Medulla oblongata (tissue), 1 donor: ENCODE measurements around the gene KIF12.

Source experiments
- DNase-seq: peaks from one replicate; pipeline ENCODE4 v3.0.0-alpha.2; 2015; ENCODE audit errors: extremely low spot score

KIF12 gene

DNA sequence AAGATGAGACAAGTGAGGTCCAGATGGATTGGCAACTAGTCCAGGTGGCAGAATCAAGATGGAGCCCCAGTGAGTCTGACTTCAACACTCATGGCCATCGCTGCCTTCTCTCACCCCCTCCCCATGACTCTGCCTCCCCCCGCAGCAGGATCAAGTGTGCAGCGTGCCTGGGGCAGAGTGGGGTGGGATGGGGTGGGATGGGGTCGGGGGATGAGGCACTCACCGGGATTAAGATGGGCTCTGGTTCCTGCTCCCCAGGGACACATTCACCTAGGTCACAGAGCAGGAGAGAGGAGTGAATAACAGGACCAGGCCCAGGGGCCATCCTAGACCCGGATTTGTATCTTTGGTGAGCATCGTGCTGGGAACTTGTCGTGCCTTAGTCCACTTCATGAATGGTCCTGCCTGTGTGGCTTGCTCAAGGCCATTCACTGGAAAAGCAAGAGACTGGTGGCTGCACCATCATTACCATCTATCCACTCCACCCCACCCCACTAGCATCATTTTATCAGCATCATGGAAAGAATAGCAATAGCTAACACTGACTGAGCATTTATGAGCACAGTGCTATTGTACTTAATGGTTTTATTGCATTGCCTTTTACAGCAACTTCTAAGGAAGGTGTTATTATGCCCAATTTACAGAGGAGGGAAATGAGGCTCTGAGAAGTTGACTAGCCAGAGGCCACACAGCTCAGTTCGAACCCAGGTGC is 29.5 kb downstream of the KIF12 start:
- no peak for DNase-seq

- no peak for DNase-seq
Observed at GRCh38 chr9:114065304-114065703, 33.8 kb downstream of the KIF12 start.

GRCh38 chr9:114061830-114062474 is 37.1 kb downstream of the KIF12 start:
- DNase-seq = no peak

DNA sequence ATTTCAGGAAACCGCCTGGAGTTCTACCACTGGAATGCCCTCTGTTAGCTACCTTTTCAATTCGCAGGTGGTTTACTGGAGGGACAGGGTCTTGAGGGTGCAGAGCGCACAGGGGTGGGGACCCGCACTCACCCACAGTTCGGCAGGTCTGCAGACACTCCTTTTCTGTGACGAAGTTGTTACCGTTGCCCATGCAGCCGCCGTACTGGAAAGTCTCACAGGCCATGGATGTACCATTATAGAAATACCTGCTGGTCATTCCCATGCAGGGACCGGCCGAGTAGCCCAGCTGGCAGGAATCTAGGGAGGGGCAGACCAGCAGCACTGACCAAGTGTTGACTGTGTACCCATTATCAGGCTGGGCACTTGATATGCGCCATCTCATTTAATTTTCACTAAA is 37.8 kb downstream of the KIF12 start:
- no peak for DNase-seq

DNA sequence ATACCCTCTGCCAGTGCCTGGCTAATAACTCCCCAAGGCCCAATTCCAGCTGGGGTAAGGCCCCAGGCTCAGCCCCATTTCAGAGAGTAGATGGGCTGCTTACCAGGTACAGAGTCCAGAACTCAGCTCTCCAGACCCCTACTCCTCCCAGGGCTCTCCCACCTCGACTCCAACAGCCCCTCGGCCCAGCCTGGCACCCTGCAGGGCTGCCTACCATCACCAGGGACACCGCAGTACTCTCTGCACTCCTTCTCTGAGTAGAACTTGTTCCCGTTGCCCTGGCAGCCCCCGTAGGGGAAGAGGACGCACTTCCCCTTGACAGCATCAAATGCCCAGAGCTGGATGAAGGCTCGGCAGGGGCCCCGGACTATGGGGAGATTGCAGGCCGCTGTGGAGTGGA is 38.4 kb downstream of the KIF12 start:
- DNase-seq = no peak

- no peak for DNase-seq
Observed at GRCh38 chr9:114060070-114060469, 39.0 kb downstream of the KIF12 start.

DNA sequence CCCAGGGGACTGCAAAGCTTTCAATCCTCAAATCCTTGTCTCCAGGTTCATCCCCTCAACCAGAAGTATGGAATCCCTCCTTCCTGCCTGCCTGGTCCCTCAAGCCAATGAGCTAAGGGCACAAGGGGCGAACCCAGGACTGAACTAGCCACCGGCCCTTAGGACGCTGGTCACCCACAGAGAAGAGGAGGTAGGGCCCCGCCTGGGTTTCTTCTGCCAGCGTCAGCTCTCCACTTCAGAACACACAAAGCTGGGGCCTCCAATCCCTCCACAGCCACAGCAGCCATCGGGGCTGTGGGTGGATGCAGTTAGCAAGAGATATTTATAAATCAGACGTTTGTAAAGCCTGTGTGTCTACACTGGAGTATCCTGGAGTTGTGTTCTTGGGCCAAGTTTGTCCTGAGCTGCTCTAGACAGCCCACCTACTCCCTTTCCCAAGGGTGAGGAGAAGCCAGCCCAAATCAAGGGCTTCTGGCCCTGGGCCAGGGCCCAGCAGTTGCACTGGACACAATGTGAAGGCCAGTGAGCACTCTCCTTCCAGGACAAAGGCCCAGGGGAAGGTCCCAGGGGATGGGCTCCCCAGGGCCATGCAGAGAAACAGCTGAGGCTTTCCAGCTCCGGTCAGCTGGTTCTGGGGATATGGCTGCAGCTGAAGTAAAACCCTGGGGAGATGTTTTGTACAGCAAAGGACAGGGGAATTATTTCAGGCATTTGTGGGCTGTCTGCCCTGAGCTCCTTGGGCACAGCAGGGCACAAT is 39.9 kb downstream of the KIF12 start:
- DNase-seq = no peak

GRCh38 chr9:114058688-114059046 is 40.4 kb downstream of the KIF12 start:
- DNase-seq = no peak

GRCh38 chr9:114057161-114057885 is 41.8 kb downstream of the KIF12 start:
- DNase-seq = no peak

GRCh38 chr9:114056527-114056926 is 42.6 kb downstream of the KIF12 start:
- no peak for DNase-seq

GRCh38 chr9:114055894-114056293 is 43.2 kb downstream of the KIF12 start:
- DNase-seq = no peak

- no peak for DNase-seq
Observed at GRCh38 chr9:114055061-114055460, 44.0 kb downstream of the KIF12 start.

GRCh38 chr9:114054191-114054690 is 44.9 kb downstream of the KIF12 start:
- DNase-seq = no peak

DNA sequence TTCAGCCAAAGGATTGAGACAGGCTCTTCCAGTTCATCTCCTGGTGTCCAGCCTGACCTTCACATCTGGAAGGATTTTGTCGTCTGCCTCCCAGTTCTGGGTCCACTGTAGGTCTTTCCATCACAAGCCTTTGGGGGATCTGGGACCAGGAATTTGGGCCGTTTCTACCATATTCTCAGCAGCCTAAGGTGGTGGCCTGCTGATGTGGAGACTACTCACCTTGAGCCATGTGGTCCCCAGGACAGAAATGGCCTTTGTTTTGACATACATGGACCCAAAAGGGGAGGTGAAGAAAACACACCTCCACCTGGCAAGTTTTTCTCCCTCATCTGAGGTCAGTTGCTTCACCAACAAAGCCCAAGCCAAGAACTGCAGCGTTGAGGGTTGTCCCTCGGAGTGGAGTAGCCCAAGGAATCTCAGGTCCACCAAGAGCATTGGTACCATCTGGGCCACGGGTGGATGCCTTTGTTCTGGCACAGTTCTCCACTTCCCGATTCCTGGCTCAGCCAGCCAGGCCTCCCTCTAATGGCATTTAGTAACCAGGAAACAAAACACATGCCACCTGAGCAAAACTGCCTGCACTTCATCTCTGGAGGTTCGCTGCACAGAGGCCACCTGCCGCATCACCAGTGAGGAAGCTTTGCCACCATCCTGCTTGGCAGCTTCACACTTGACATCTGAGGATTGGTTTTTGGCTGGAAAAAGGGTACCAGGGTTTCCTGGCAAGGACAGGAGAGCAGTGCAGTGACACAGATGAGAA is 45.7 kb downstream of the KIF12 start:
- no peak for DNase-seq

DNA sequence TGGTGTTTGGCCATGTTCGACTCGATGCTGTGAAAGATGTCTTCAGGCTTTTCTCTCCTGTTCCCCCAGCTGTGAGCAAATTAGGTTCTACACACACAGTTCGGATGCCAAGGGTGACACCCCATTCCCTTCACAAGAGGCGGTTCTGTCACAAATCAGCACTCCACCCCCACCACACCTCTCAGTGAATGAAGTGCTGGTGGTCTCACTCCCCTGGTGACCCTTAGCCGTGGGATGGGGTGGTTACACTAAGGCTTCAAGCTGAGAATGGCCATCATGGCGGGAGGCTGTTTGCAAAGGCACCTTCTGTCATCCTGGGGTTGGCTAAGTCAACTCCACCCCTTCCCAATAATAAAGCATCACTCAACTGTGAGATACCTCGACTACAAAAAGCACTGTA is 47.4 kb downstream of the KIF12 start:
- no peak for DNase-seq

DNA sequence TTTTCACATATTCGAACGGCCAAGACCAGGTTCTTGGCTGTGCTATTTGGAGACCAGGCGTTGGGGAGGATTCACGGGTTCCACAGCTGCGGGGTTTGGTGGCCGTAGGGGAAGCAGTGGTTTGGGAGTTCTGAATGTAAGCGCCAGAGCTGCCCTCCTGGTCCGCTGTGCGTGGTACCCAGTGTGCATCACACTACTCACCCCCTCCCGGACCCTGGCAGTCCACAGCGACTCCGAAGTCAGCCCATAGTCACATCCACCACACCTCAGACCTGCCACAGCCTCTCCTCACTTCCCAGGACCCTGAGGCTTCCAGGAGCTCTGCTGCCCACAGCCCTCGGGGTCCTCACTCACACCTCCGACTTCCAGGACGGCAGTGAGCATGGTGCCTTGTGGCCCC is 47.8 kb downstream of the KIF12 start:
- no peak for DNase-seq

DNA sequence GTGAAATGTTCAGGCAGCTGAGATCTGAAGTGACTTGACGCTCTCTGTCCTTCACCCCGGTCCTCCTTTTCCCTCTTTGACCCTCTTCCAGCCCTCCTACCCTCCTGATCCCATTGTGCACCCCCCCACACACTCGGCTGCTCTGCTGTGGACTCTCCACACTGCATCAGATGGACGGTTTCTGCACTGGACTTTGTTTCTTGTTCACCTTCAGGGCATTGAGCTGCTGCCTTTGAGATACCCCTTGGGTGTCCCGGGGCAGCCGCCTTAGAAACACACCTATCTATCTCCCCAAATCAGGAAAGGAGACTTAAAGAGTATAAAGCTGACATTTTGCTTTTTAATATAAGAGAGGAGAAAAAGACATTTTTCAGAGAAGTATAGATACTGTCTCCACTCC is 48.4 kb downstream of the KIF12 start:
- no peak for DNase-seq

- no peak for DNase-seq
Observed at GRCh38 chr9:114050226-114050568, 48.9 kb downstream of the KIF12 start.

DNA sequence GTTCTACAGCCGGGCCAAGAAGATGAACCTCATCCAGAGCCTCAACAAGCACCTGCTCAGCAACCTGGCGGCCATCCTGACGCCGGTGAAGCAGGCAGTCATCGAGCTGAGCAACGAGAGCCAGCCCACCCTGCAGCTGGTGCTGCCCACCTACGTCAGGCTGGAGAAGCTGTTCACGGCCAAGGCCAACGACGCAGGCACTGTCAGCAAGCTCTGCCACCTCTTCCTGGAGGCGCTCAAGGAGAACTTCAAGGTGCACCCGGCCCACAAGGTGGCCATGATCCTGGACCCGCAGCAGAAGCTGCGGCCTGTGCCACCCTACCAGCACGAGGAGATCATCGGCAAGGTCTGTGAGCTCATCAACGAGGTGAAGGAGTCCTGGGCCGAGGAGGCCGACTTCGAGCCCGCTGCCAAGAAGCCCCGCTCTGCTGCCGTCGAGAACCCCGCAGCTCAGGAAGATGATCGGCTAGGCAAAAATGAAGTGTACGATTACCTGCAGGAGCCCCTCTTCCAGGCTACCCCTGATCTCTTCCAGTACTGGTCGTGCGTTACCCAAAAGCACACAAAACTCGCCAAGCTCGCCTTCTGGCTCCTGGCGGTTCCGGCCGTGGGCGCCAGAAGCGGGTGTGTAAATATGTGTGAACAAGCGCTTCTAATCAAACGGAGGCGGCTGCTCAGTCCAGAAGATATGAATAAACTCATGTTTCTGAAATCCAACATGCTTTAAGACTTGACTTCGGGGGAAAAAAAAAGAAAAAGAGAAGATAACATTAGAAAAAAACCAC is 49.5 kb downstream of the KIF12 start:
- no peak for DNase-seq

- no peak for DNase-seq
Observed at GRCh38 chr9:114048533-114049415, 50.3 kb downstream of the KIF12 start.
